Neuronal stem cell (in vitro differentiated cells): ENCODE measurements around the gene ZNF536.

ENCODE experiments used
- DNase-seq: peaks from one replicate; pipeline ENCODE4 v3.0.0-alpha.2; 2013; ENCODE audit warnings: low spot score
- H2AFZ ChIP-seq: one replicate; pipeline ENCODE4 v1.6.1; 2013; ENCODE audit warnings: mild to moderate bottlenecking, low read length, inconsistent platforms
- H2AK5ac ChIP-seq: 2 replicates; pipeline ENCODE4 v1.6.1; 2013; ENCODE audit warnings: low read depth, mild to moderate bottlenecking, inconsistent platforms, low read length, moderate library complexity, mixed read lengths
- H2BK120ac ChIP-seq: 2 replicates; pipeline ENCODE4 v1.6.1; 2013; ENCODE audit warnings: low read depth, mild to moderate bottlenecking, inconsistent platforms, low read length, moderate library complexity, mixed read lengths
- H2BK12ac ChIP-seq: one replicate; pipeline ENCODE4 v1.6.1; 2013; ENCODE audit warnings: low read length, inconsistent platforms
- H2BK15ac ChIP-seq: 2 replicates; pipeline ENCODE4 v1.6.1; 2013; ENCODE audit warnings: mild to moderate bottlenecking, low read length, inconsistent platforms, mixed read lengths
- H2BK5ac ChIP-seq: one replicate; pipeline ENCODE4 v1.6.1; 2013; ENCODE audit warnings: inconsistent platforms, mild to moderate bottlenecking, low read length, moderate library complexity
- H3K14ac ChIP-seq: one replicate; pipeline ENCODE4 v1.6.1; 2013; ENCODE audit warnings: low read length, inconsistent platforms
- H3K18ac ChIP-seq: 2 replicates; pipeline ENCODE4 v1.6.1; 2013; ENCODE audit warnings: low read length, inconsistent platforms
- H3K23ac ChIP-seq: 2 replicates; pipeline ENCODE4 v1.6.1; 2013; ENCODE audit warnings: low read depth, mild to moderate bottlenecking, mixed read lengths, low read length, inconsistent platforms; ENCODE audit not compliant: poor library complexity
- H3K27ac ChIP-seq: replicated peaks from 3 replicates; pipeline ENCODE4 v1.5.1; 2013; ENCODE audit warnings: low read length, inconsistent platforms
- H3K27me3 ChIP-seq, 3 experiments: 2 replicates each; pipeline ENCODE4 v1.6.1; 2013; ENCODE audit warnings: low read length in 3 of 3, mild to moderate bottlenecking in 2 of 3, inconsistent platforms in 1 of 3, low read depth in 1 of 3, mixed read lengths in 1 of 3, moderate library complexity in 1 of 3; ENCODE audit not compliant: control insufficient read depth in 3 of 3, insufficient read depth in 3 of 3
- H3K36me3 ChIP-seq, 2 donors: replicated peaks in 1 of 2; 2 replicates each; pipeline ENCODE4 v1.6.1; 2013; ENCODE audit warnings: low read length in 2 of 2; ENCODE audit not compliant: control insufficient read depth in 2 of 2, insufficient read depth in 2 of 2
- H3K4ac ChIP-seq: 2 replicates; pipeline ENCODE4 v1.6.1; 2013; ENCODE audit warnings: inconsistent platforms, mild to moderate bottlenecking, low read length, moderate library complexity
- H3K4me1 ChIP-seq, 2 donors: 1 replicate in 1 of 2; 2 replicates in 1 of 2; pipeline ENCODE4 v1.6.1; 2013; ENCODE audit warnings: low read length in 2 of 2, low read depth in 1 of 2; ENCODE audit not compliant: control insufficient read depth in 2 of 2, insufficient read depth in 1 of 2
- H3K4me2 ChIP-seq: one replicate; pipeline ENCODE4 v1.6.1; 2013; ENCODE audit warnings: mild to moderate bottlenecking, low read length, inconsistent platforms; ENCODE audit not compliant: insufficient read depth, poor library complexity, severe bottlenecking
- H3K4me3 ChIP-seq, 2 donors: 2 replicates each; pipeline ENCODE4 v1.5.1; 2013; ENCODE audit warnings: low read length in 2 of 2, mild to moderate bottlenecking in 2 of 2, inconsistent platforms in 1 of 2, moderate library complexity in 1 of 2
- H3K79me1 ChIP-seq: one replicate; pipeline ENCODE4 v1.6.1; 2013; ENCODE audit warnings: low read depth, mild to moderate bottlenecking, inconsistent platforms, low read length, moderate library complexity
- H3K9ac ChIP-seq: one replicate; pipeline ENCODE4 v1.6.1; 2013; ENCODE audit warnings: mild to moderate bottlenecking, low read depth, low read length, inconsistent platforms; ENCODE audit not compliant: poor library complexity
- H3K9me3 ChIP-seq, 2 donors: replicated peaks in 1 of 2; 2 replicates each; pipeline versions ENCODE3 to v1.6.1; 2013; ENCODE audit warnings: low read length in 2 of 2, mild to moderate bottlenecking in 2 of 2, inconsistent platforms in 1 of 2, low read depth in 1 of 2, mixed read lengths in 1 of 2, moderate library complexity in 1 of 2; ENCODE audit not compliant: control insufficient read depth in 2 of 2, insufficient read depth in 1 of 2
- H4K8ac ChIP-seq: one replicate; pipeline ENCODE4 v1.6.1; 2013; ENCODE audit warnings: low read depth, mild to moderate bottlenecking, inconsistent platforms, low read length, moderate library complexity
- H4K91ac ChIP-seq: one replicate; pipeline ENCODE4 v1.6.1; 2013; ENCODE audit warnings: low read length, low read depth, mild to moderate bottlenecking, inconsistent platforms; ENCODE audit not compliant: poor library complexity
- WGBS, 2 donors: extraction: QIAGEN DNeasy Blood & Tissue Kit; methylation state at CpG; one replicate each; pipeline ENCODE4 v1.1.7; 2013; ENCODE audit warnings: missing lambda C conversion rate in 2 of 2, mixed read lengths in 1 of 2; ENCODE audit not compliant: insufficient read length in 2 of 2, insufficient replicate concordance in 1 of 2; ENCODE audit errors: extremely low coverage in 2 of 2; 5-methylcytosine and 5-hydroxymethylcytosine counted together

ZNF536 gene

DNA sequence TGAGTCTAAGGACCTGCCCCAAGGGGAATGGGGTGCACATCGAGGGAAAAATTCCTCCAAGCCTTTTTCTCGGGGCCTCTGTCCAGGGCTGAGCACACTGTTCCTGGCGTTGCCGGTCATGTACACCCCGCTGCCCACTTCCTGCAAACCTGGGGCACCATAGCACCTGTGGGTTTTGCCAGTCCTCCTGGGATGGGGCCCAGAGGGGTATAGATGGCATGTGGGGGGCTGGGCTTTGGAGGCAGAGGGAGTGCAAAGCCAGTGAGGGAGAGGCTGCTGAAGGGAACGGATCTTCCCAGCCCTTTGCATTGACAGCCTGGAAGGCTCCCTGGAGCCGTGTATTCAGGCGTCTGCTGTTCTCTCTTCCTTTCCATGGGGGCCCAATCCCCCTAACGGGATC is 187.3 kb downstream of the ZNF536 start:
- Histone ChIP-seq H3K79me1 (no peaks in the 10 kb centered on the region), H3K4me3 (no peak overlapping the region), H2BK120ac (no peak overlapping the region), H4K91ac (no peak overlapping the region), H2BK15ac (no peak overlapping the region), H3K36me3 (no peaks in the 10 kb centered on the region), H3K4me1 (peaks cover 8 to 10% of the 10 kb centered on the region in 2 donors), H3K27ac (no peak overlapping the region), H3K9ac (no peak overlapping the region), H3K27me3 (no peaks in the 10 kb centered on the region), H2AK5ac (no peak overlapping the region), H3K18ac (no peak overlapping the region), H2AFZ (no peak overlapping the region), H4K8ac (no peak overlapping the region), H3K14ac (no peak overlapping the region), H2BK5ac (no peak overlapping the region), H3K4me2 (no peak overlapping the region), H2BK12ac (no peak overlapping the region), H3K23ac (peak overlapping the region; percentile 13), H3K4ac (no peak overlapping the region), H3K9me3 (no peaks in the 10 kb centered on the region)
- WGBS, 2 donors = no CpG with 5 or more reads among the region's 9 CpGs
- DNase-seq = no peak

DNA sequence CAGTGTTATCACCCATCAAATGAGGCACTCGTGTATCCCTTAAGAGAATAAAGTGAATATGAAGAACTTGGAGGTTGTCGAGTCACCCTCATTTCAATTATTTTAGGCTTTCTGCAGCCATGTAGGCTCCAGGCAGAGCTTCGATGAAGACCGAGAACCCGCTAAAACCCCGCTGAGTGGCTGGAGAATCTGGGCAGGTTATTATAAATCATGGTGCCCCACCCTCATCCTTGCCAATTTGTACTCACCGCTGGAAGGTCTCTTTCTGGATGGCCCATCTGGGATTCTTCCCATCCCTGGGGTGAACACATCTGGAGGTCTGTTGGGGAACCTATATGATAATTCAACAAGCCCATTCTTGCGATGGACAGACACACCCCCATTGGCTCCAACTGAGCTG is 190.8 kb downstream of the ZNF536 start:
- Histone ChIP-seq H3K9ac (no peak overlapping the region), H3K4me1 (peaks cover 2 to 4% of the 10 kb centered on the region in 2 donors), H4K8ac (no peak overlapping the region), H3K27ac (no peak overlapping the region), H3K18ac (no peak overlapping the region), H2BK12ac (no peak overlapping the region), H3K4me3 (no peak overlapping the region), H3K9me3 (no peaks in the 10 kb centered on the region), H2BK15ac (no peak overlapping the region), H3K79me1 (no peaks in the 10 kb centered on the region), H3K27me3 (no peaks in the 10 kb centered on the region), H3K4me2 (no peak overlapping the region), H3K4ac (no peak overlapping the region), H3K23ac (no peak overlapping the region), H3K36me3 (no peaks in the 10 kb centered on the region), H2BK5ac (no peak overlapping the region), H4K91ac (no peak overlapping the region), H2AK5ac (no peak overlapping the region), H3K14ac (no peak overlapping the region), H2BK120ac (no peak overlapping the region), H2AFZ (no peak overlapping the region)
- no CpG with 5 or more reads among the region's 8 CpGs for WGBS, 2 donors
- no peak for DNase-seq

DNA sequence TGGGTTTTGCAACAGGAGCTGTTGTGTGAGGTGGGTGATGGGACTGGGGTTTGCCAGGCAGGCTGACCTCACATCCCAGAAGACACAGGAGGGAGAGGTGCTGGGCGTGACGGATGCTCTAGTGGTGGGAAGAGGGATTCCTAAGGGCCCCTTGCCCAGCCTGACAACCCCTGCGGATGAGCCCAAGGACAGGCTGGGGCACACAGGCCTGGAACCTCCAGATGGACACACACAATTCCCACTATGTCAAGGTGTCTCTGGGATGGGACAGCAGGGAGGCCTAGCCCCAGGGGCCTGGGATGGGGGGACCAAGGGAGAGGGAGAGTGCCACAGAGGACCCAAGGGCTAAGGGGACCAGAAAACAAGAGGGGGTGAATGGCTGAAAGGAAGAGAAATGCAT is 191.5 kb downstream of the ZNF536 start:
- Histone ChIP-seq H4K8ac (no peak overlapping the region), H3K27me3 (no peaks in the 10 kb centered on the region), H2BK15ac (no peak overlapping the region), H2BK120ac (no peak overlapping the region), H3K18ac (peak overlapping the region; percentile 13), H3K4me3 (no peak overlapping the region), H2BK5ac (no peak overlapping the region), H2AFZ (no peak overlapping the region), H2AK5ac (no peak overlapping the region), H4K91ac (no peak overlapping the region), H3K4ac (peak overlapping the region; percentile 19), H3K4me2 (no peak overlapping the region), H2BK12ac (no peak overlapping the region), H3K23ac (no peak overlapping the region), H3K36me3 (no peaks in the 10 kb centered on the region), H3K14ac (no peak overlapping the region), H3K27ac (no peak overlapping the region), H3K79me1 (no peaks in the 10 kb centered on the region), H3K9me3 (no peaks in the 10 kb centered on the region), H3K4me1 (peaks cover 0 to 4% of the 10 kb centered on the region in 2 donors), H3K9ac (no peak overlapping the region)
- no peak for DNase-seq
- WGBS, 2 donors = no CpG with 5 or more reads among the region's 3 CpGs

DNA sequence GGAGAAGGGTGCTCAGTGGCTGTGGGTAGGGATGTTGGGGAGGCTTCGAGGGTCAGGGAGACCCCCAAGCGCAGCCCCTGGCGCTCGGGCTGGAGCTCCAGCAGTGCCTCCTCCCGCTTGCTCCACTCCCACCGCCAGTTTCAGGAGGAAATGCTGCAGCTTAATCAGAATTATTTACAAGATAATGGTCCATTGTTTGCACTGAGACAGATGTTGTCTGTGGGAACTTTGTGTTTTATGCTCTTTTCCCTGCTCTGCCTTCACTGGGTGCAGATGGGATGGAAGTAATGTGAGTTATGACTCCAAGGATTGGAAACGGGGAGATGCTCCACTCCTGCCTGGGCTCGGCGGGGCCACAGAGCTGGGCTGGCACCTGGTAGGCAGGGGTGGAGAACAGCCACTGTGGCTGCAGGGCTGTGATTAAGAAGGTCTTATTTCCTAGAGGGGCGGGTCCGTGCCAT is 192.4 kb downstream of the ZNF536 start:
- no peak overlapping the region for H2BK15ac ChIP-seq
- H3K27ac ChIP-seq = no peak overlapping the region
- no peak overlapping the region for H4K8ac ChIP-seq
- no peak overlapping the region for H2AFZ ChIP-seq
- peaks cover 0 to 4% of the 10 kb centered on the region in 2 donors for H3K4me1 ChIP-seq
- DNase-seq = no peak
- H3K4me3 ChIP-seq = no peak overlapping the region
- H3K14ac ChIP-seq = no peak overlapping the region
- H3K36me3 ChIP-seq = no peaks in the 10 kb centered on the region
- peak overlapping the region; percentile 38 for H3K18ac ChIP-seq
- H3K23ac ChIP-seq = no peak overlapping the region
- no peaks in the 10 kb centered on the region for H3K9me3 ChIP-seq
- no peak overlapping the region for H2BK120ac ChIP-seq
- no peak overlapping the region for H2BK12ac ChIP-seq
- H3K4me2 ChIP-seq = no peak overlapping the region
- H4K91ac ChIP-seq = no peak overlapping the region
- no peak overlapping the region for H2AK5ac ChIP-seq
- H3K27me3 ChIP-seq = no peaks in the 10 kb centered on the region
- H3K79me1 ChIP-seq = no peaks in the 10 kb centered on the region
- no peak overlapping the region for H2BK5ac ChIP-seq
- H3K9ac ChIP-seq = no peak overlapping the region
- H3K4ac ChIP-seq = no peak overlapping the region
- no CpG with 5 or more reads among the region's 11 CpGs for WGBS, 2 donors
